Erythroblast (primary cell): ENCODE measurements around the gene CELF4.

Source experiments
- GATA1 ChIP-seq: IDR thresholded peaks from 2 replicates; pipeline ENCODE4 v1.6.1; 2011; ENCODE audit warnings: low read depth, mild to moderate bottlenecking, control low read depth, low read length, moderate library complexity
- POLR2A ChIP-seq: IDR thresholded peaks from 2 replicates; pipeline ENCODE4 v1.6.1; 2011; ENCODE audit warnings: mild to moderate bottlenecking, low read length

DNA sequence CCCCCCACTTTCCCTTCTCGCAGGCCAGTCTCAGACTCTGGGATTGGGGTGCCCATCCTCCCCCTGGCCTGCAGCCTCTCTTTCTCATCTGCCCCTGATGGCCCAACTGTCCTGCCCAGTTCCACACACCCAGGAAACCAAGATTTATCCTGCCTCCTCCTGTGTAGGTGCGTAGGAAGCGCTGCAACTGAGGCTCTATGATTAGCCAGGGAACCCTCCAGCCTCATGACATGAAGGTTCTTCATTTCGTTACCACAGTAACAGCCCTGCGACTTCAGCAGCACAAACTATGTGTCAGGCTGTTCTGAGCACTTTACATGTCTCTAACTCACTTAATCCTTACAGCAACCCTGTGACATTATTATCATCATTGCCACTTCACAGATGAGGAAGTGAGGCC lies 305.9 kb downstream of the CELF4 start:
- TF ChIP-seq POLR2A (no peak), GATA1 (no peak)
